HepG2 (cell line): ENCODE measurements around the gene LTC4S. TPM values are rescaled to one million over a fixed set of nuclear protein-coding genes. Genes with fewer than 3 reads are reported as not detected.
A peak's percentile ranks its signal among the peaks of the same experiment; 100 is the strongest.

Experiments used
- ATAC-seq: fragments of 200-7000 bp; cut with Tn5 transposase; 3 replicates; pipeline ENCODE4 v1.9.1; 2020; ENCODE audit warnings: mild to moderate bottlenecking, moderate library complexity
- BruUV-seq: library from RNA; stranded (reverse); fragments of 400-500 nt; replicated peaks from 2 replicates; lab custom pipeline; 2021; lab: Mats Ljungman, UMichigan
- CTCF ChIA-PET: fragments of 300-600 bp; formaldehyde crosslinking; extraction: SDS; loops from one replicate; lab custom pipeline; 2021; ENCODE audit warnings: low total read pairs, inconsistent platforms, low intra/inter-chr PET ratio; lab: Yijun Ruan, JAX
- POLR2A ChIA-PET: fragments of 350-600 bp; sonication (Branson Sonifier 250); formaldehyde crosslinking; loops from one replicate; lab custom pipeline; 2020; ENCODE audit warnings: antibody characterized with exemption, inconsistent platforms; lab: Yijun Ruan, JAX
- DNase-seq: peaks from one replicate; pipeline ENCODE4 v3.0.0-alpha.2; 2015; ENCODE audit warnings: low spot score
- FAIRE-seq: peaks from 3 replicates; lab custom pipeline; 2011; peaks lifted over from hg19 to GRCh38; lab: Jason Lieb, UNC
- H2AFZ ChIP-seq: one replicate; pipeline ENCODE4 v1.6.1; 2011; ENCODE audit warnings: low read length, inconsistent platforms
- H3K27ac ChIP-seq: fragments of 300-600 bp; 3 replicates; pipeline ENCODE4 v1.8.0; 2011; ENCODE audit warnings: mixed run types, mild to moderate bottlenecking, mixed read lengths, low read length, inconsistent platforms; ENCODE audit not compliant: insufficient read depth; ENCODE audit errors: extremely low read length
- H3K27me3 ChIP-seq, 2 experiments: fragments of 200-600 bp in 1 of 2; 2 replicates in 1 of 2; 3 replicates in 1 of 2; pipeline versions ENCODE4 v1.6.0 to v1.8.0; 2011; ENCODE audit warnings: low read length in 2 of 2, mild to moderate bottlenecking in 2 of 2, moderate library complexity in 2 of 2, inconsistent platforms in 1 of 2; ENCODE audit not compliant: insufficient read depth in 2 of 2, control insufficient read depth in 1 of 2
- H3K36me3 ChIP-seq, 2 experiments: fragments of 200-600 bp in 1 of 2; replicated peaks in 1 of 2; 2 replicates in 1 of 2; 3 replicates in 1 of 2; pipeline versions ENCODE4 v1.5.1 to v1.8.0; 2011; ENCODE audit warnings: low read length in 2 of 2, inconsistent platforms in 1 of 2; ENCODE audit not compliant: insufficient read depth in 2 of 2, control insufficient read depth in 1 of 2
- H3K4me1 ChIP-seq: 2 replicates; pipeline ENCODE4 v1.5.1; 2012; ENCODE audit warnings: low read length, inconsistent platforms; ENCODE audit not compliant: insufficient read depth
- H3K4me2 ChIP-seq: 2 replicates; pipeline ENCODE4 v1.6.0; 2011; ENCODE audit warnings: low read depth, low read length, inconsistent platforms
- H3K4me3 ChIP-seq, 3 experiments: fragments of 200-600 bp in 1 of 3; sonication (generic), shearing (Covaris generic) in 1 of 3; replicated peaks in 1 of 3; 2 replicates each; pipeline ENCODE4 v1.5.1; 2011 to 2016; ENCODE audit warnings: low read length in 3 of 3, inconsistent platforms in 2 of 3, low read depth in 2 of 3, mild to moderate bottlenecking in 2 of 3, control low read depth in 1 of 3, mixed read lengths in 1 of 3; ENCODE audit not compliant: insufficient read depth in 1 of 3
- H3K79me2 ChIP-seq: one replicate; pipeline ENCODE4 v1.6.1; 2011; ENCODE audit warnings: low read length, inconsistent platforms; ENCODE audit not compliant: insufficient read depth
- H3K9ac ChIP-seq: 2 replicates; pipeline ENCODE4 v1.6.0; 2011; ENCODE audit warnings: mild to moderate bottlenecking, low read depth, low read length, inconsistent platforms; ENCODE audit not compliant: insufficient read depth
- H3K9me3 ChIP-seq: 2 replicates; pipeline ENCODE4 v1.5.1; 2012; ENCODE audit warnings: mild to moderate bottlenecking, low read length
- H4K20me1 ChIP-seq: 2 replicates; pipeline ENCODE4 v1.6.0; 2011; ENCODE audit warnings: inconsistent platforms, mild to moderate bottlenecking, low read length, moderate library complexity; ENCODE audit not compliant: insufficient read depth
- AGO1 ChIP-seq: fragments of 200-400 bp; formaldehyde crosslinking; IDR thresholded peaks from 2 replicates; pipeline ENCODE4 v1.6.1; 2017; ENCODE audit warnings: mild to moderate bottlenecking, low read depth, low read length, moderate library complexity; ENCODE audit not compliant: poor library complexity, severe bottlenecking
- TEAD2 ChIP-seq: sonication (generic); formaldehyde crosslinking; IDR thresholded peaks from 2 replicates; pipeline ENCODE4 v1.9.0; 2021; ENCODE audit warnings: missing genetic modification reagents
- ZBTB7A ChIP-seq: sonication (generic); formaldehyde crosslinking; IDR thresholded peaks from 2 replicates; pipeline ENCODE4 v1.8.0; 2022; ENCODE audit warnings: mild to moderate bottlenecking, missing genetic modification reagents
- ZNF20 ChIP-seq: sonication (generic); formaldehyde crosslinking; IDR thresholded peaks from 2 replicates; pipeline ENCODE4 v1.4.0; 2020; ENCODE audit warnings: mild to moderate bottlenecking, moderate library complexity, missing genetic modification reagents
- WGBS: methylation state at CpG from one replicate; pipeline ENCODE4 v1.1.6; 2017; ENCODE audit warnings: low lambda C conversion rate; 5-methylcytosine and 5-hydroxymethylcytosine counted together
- in situ Hi-C: cut with HindIII; loops from 2 replicates; pipeline ENCODE4 v1.10.0; 2017; ENCODE audit warnings: low pct_unique_long_range_greater_than_20kb; ENCODE audit not compliant: extremely low pct_ligation_motif_present
- intact Hi-C: fragments of 100-400 bp; cut with micrococcal nuclease; formaldehyde crosslinking; loops from one replicate; pipeline ENCODE4 v1.10.0; 2022; ENCODE audit not compliant: unreplicated experiment
- polyA plus RNA-seq, 8 experiments: library from polyadenylated mRNA; depleted of rRNA in 3 of 8; stranded (reverse) in 7 of 8; unstranded in 1 of 8; fragments of >200 nt; fragmentation: Illumina TruSeq in 4 of 8; extraction: Trizol in 4 of 8; gene quantifications; 2 replicates each; pipeline versions ENCODE4 v1.2.1 to v1.2.3, GENCODE V29; 2011 to 2016; ENCODE audit warnings: low read depth in 4 of 8, missing spikeins in 1 of 8, mixed read lengths in 1 of 8; ENCODE audit not compliant: insufficient read depth in 1 of 8
- total RNA-seq, 5 experiments: library from RNA; depleted of rRNA; stranded (reverse); fragments of >200 nt; fragmentation: Illumina TruSeq; extraction: Trizol; gene quantifications; 2 replicates each; pipeline ENCODE4 v1.2.3, GENCODE V29; 2016; ENCODE audit warnings: low read depth in 1 of 5
- TF ChIP-seq, protein P1 (sequence below): fragments of 450-650 bp; IDR thresholded peaks from 2 replicates; pipeline ENCODE4 v1.6.1; 2017; ENCODE audit warnings: mild to moderate bottlenecking

LTC4S gene
- total and polyA plus RNA-seq, 2 of the 13 experiments (the other 11 are each of a cell fraction or from before 2014, with no cell fraction given): 0.35 TPM; not detected in 1

- Histone ChIP-seq H3K4me3 (no peak overlapping the region), H3K27ac (no peak overlapping the region), H3K27me3 (no peaks in the 10 kb centered on the region), H3K9me3 (no peaks in the 10 kb centered on the region), H3K9ac (no peak overlapping the region), H3K4me1 (peaks cover 41% of the 10 kb centered on the region), H3K79me2 (peaks cover 22% of the 10 kb centered on the region), H2AFZ (no peak overlapping the region), H3K4me2 (no peak overlapping the region), H3K36me3 (peaks cover 28 to 43% of the 10 kb centered on the region in 2 experiments; a peak in 4 of 5 replicates), H4K20me1 (peaks cover 20% of the 10 kb centered on the region; the same call in 1 of the 2 replicates)
- intact Hi-C loops: no loop called here
- BruUV-seq: no TSS peak
- ATAC-seq (no peak), DNase-seq (no peak), FAIRE-seq (no peak)
- WGBS: 93% methylated on average over 11 of the region's 12 CpGs
- peak; percentile 1 for TF ChIP-seq AGO1
- no peak for TF ChIP-seq ZBTB7A (CRISPR knock-in tag)
- TF ChIP-seq, protein P1, sequence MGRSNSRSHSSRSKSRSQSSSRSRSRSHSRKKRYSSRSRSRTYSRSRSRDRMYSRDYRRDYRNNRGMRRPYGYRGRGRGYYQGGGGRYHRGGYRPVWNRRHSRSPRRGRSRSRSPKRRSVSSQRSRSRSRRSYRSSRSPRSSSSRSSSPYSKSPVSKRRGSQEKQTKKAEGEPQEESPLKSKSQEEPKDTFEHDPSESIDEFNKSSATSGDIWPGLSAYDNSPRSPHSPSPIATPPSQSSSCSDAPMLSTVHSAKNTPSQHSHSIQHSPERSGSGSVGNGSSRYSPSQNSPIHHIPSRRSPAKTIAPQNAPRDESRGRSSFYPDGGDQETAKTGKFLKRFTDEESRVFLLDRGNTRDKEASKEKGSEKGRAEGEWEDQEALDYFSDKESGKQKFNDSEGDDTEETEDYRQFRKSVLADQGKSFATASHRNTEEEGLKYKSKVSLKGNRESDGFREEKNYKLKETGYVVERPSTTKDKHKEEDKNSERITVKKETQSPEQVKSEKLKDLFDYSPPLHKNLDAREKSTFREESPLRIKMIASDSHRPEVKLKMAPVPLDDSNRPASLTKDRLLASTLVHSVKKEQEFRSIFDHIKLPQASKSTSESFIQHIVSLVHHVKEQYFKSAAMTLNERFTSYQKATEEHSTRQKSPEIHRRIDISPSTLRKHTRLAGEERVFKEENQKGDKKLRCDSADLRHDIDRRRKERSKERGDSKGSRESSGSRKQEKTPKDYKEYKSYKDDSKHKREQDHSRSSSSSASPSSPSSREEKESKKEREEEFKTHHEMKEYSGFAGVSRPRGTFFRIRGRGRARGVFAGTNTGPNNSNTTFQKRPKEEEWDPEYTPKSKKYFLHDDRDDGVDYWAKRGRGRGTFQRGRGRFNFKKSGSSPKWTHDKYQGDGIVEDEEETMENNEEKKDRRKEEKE: no peak
- no peak for TF ChIP-seq ZNF20 (CRISPR knock-in tag)
- no peak for TF ChIP-seq TEAD2
- ChIA-PET POLR2A (interaction anchor here (1.1 kb wide), 1 partner anchor 25 kb away, joined by 4 read pairs; no protein-coding TSS in a partner anchor), CTCF (no interaction called here)
- in situ Hi-C loops: no loop called here
These were observed 7.0 kb downstream of the LTC4S start for GRCh38 chr5:179800696-179801201.
